Stimulated activated CD8-positive, alpha-beta memory T cell treated with anti-CD3 and anti-CD28 coated beads, Interleukin-12 subunit alpha, Interleukin-12 subunit beta, amount 100 ng/mL, for 1 hour (primary cell): Measurements from ENCODE around the gene RSPH6A.

Experiments used
- DNase-seq: peaks from one replicate; pipeline ENCODE4 v3.0.0-alpha.2; 2020; ENCODE audit warnings: low read depth

RSPH6A gene

GRCh38 chr19:45825263-45825605, 10.1 kb upstream of the RSPH6A start:
- DNase-seq: no peak

- no peak for DNase-seq
Observed at GRCh38 chr19:45824531-45825262, 9.6 kb upstream of the RSPH6A start.

- no peak for DNase-seq
Observed at GRCh38 chr19:45824041-45824471, 8.9 kb upstream of the RSPH6A start.

- no peak for DNase-seq
Observed at GRCh38 chr19:45823182-45823581, 8.1 kb upstream of the RSPH6A start.

GRCh38 chr19:45822716-45823115, 7.6 kb upstream of the RSPH6A start:
- no peak for DNase-seq

GRCh38 chr19:45821570-45821969, 6.5 kb upstream of the RSPH6A start:
- no peak for DNase-seq

- DNase-seq: no peak
Observed at GRCh38 chr19:45821103-45821521, 6.0 kb upstream of the RSPH6A start.

- DNase-seq: no peak
Observed at GRCh38 chr19:45820413-45821102, 5.5 kb upstream of the RSPH6A start.

- no peak for DNase-seq
Observed at GRCh38 chr19:45819769-45820168, 4.7 kb upstream of the RSPH6A start.

- no peak for DNase-seq
Observed at GRCh38 chr19:45817725-45818301, 2.7 kb upstream of the RSPH6A start.

GRCh38 chr19:45817010-45817724, 2.1 kb upstream of the RSPH6A start:
- peak; percentile 93 for DNase-seq

- no peak for DNase-seq
Observed at GRCh38 chr19:45816236-45817009, 1.3 kb upstream of the RSPH6A start.

- DNase-seq: no peak
Observed at GRCh38 chr19:45815481-45816216, 541 bp upstream of the RSPH6A start.

GRCh38 chr19:45814166-45814780, 835 bp downstream of the RSPH6A start:
- no peak for DNase-seq

- DNase-seq: no peak
Observed at GRCh38 chr19:45812297-45812696, 2.8 kb downstream of the RSPH6A start.

GRCh38 chr19:45809643-45810159, 5.4 kb downstream of the RSPH6A start:
- DNase-seq: no peak

GRCh38 chr19:45805719-45806118, 9.4 kb downstream of the RSPH6A start:
- no peak for DNase-seq

- no peak for DNase-seq
Observed at GRCh38 chr19:45804959-45805230, 10.2 kb downstream of the RSPH6A start.

- DNase-seq: no peak
Observed at GRCh38 chr19:45804140-45804958, 10.8 kb downstream of the RSPH6A start.

- no peak for DNase-seq
Observed at GRCh38 chr19:45801603-45802175, 13.4 kb downstream of the RSPH6A start.
